ENCODE data around the gene GRAPL.
"Not testable (repeated sequence)": the region's sequence is repeated elsewhere in the genome, so short reads cannot be mapped to it uniquely, and the experiment has no call there.

GRAPL gene

GRCh38 chr17:19137959-19138358, 10.6 kb downstream of the GRAPL start:
- DNase-seq, result not testable (repeated sequence)

DNA sequence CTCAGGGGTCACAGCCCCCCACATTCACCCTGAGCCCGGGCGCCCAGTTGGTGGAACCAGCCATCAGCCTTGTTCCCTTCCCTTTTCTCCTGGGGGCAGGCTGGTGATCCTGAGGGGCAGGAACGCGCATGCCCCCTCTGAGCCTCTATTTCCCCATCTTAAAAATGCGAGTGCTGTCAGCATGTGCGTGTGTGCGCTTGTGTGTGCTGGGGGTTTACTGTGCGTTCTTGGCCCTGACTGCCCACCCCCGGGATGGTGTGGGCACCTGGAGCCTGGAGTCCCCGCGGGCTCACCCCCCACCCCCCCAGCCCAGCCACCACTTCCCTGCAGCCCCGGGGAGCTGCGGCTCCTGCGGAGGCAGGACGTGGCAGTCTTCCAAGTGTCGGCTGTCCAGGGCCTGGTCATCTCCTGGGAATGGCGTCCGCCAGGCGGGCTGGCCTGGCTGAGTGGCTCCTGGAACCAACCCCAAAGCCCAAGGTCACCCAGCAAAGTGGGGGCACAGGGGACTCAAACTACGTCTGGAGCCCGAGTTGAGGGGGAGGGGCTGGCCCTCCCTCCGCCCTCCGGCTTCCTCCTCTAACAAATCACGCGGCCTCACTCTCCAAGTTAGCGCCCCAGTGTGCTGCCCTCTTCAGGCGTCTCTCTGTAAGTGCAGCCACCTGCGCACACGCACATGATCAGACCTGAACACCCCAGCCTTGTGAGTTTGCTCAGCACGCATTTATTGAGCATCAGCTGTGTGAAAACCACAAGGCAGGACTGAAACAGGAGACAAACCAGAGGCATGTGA, 14.2 kb downstream of the GRAPL start:
- DNase-seq, result not testable (repeated sequence)

- peak; percentile 13 for DNase-seq
Observed at GRCh38 chr17:19142419-19142818, 15.0 kb downstream of the GRAPL start.

GRCh38 chr17:19143097-19143777, 15.8 kb downstream of the GRAPL start:
- not testable (repeated sequence) for DNase-seq

DNA sequence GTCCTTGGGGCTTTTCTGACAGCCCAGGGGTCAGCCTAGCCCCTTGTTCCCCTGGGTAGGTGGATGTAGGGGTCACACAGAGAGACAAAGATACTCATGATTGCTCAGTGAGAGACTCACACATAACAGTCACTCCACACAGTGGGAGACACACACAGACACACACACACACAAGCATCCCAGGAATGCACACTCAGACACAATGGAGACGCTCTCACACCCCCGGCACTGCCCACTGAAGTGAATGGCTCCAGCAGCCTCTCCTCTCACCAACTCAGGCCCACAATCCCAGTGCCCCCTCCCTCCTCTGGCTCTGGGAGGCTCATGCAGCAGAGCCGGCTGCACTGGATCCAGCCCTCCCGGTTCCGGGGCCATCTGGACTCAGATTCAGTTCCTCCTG, 17.0 kb downstream of the GRAPL start:
- DNase-seq, result not testable (repeated sequence)

- DNase-seq, result not testable (repeated sequence)
Observed at GRCh38 chr17:19145471-19145870, 18.1 kb downstream of the GRAPL start.

DNA sequence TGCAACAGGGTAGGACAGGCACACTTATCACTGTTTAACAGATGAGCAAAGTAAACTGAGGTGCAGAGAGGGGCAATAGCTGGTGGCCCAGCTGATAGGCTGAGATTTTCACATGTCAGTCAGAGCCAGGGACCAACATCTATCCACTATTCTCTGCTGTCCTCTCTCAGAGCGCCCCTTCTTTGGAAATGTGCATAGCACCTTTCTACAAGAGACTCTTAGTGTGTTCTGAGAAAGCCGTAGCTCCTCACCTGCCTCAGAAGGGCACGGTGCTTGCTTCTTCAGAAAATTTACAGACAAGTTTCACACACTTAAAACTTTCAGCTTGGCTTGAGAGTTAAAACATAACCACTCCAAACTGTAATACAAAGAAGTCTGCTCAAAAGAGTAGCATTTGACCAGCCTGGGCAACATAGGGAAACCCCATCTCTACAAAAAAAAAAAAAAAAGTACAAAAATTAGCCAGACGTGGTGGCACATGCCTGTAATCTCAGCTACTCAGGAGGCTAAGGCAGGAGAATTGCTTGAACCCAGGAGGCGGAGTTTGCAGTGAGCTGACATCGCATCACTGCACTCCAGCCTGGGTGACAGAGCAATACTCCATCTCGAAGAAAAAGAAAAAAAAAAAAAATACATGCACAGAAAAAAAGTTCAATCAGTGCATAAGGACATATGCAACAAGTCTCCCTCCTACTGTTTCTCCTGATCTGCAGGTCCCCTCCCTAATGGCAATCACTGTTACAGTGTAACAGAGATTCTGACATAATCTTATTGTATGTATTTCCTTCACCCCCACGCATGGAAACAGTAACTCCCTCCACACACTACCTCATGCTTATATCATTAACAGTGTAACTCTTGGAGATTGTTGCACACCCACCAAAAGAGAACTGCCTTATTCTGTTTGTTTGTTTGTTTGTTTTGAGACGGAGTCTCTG, 23.6 kb downstream of the GRAPL start:
- not testable (repeated sequence) for DNase-seq

DNA sequence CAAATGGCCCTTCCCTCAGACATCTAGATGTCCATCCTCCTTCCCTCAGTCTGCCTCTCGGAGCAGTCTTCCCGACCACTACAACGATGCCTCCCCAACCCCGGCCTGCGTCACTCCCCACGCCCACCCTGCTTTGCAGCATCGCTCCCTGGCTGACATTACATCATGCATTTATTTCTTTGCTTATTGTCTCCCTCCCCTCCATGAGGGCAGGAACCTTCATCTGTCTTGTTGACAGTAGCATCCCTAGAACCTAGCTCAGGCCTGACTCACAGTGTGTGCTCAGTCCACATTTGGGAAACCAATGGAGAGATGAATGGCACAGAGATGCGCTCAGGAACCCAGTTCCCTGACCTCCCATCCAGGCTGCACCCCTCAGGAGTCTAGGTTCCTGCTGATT, 30.2 kb downstream of the GRAPL start:
- not testable (repeated sequence) for DNase-seq

- not testable (repeated sequence) for DNase-seq
Observed at GRCh38 chr17:19158478-19158877, 31.1 kb downstream of the GRAPL start.

- not testable (repeated sequence) for DNase-seq
Observed at GRCh38 chr17:19158938-19159337, 31.5 kb downstream of the GRAPL start.

GRCh38 chr17:19161308-19162107, 34.1 kb downstream of the GRAPL start:
- not testable (repeated sequence) for DNase-seq

- DNase-seq, result not testable (repeated sequence)
Observed at GRCh38 chr17:19162384-19163216, 35.2 kb downstream of the GRAPL start.

- not testable (repeated sequence) for DNase-seq
Observed at GRCh38 chr17:19174422-19174821, 47.0 kb downstream of the GRAPL start.

GRCh38 chr17:19175410-19175809, 48.0 kb downstream of the GRAPL start:
- DNase-seq, result not testable (repeated sequence)

GRCh38 chr17:19181040-19181875, 53.9 kb downstream of the GRAPL start:
- DNase-seq, result not testable (repeated sequence)

GRCh38 chr17:19187883-19188869, 60.8 kb downstream of the GRAPL start:
- DNase-seq, result not testable (repeated sequence)

- not testable (repeated sequence) for DNase-seq
Observed at GRCh38 chr17:19188870-19189708, 61.7 kb downstream of the GRAPL start.

All from stimulated activated CD4-positive, alpha-beta T cell treated with anti-CD3 and anti-CD28 coated beads, Interleukin-12 subunit alpha, Interleukin-12 subunit beta, amount 100 ng/mL, for 4 hours (primary cell).